Heart left ventricle (tissue), 16 donors: Measurements from ENCODE around the gene CFAP46. TPM values are rescaled to one million over a fixed set of nuclear protein-coding genes. Genes with fewer than 3 reads are reported as not detected.
A peak's percentile ranks its signal among the peaks of the same experiment; 100 is the strongest.

ENCODE experiments used
- ATAC-seq, 4 donors: fragments of 200-7000 bp; cut with Tn5 transposase; one replicate each; pipeline ENCODE4 v1.9.1; 2020 to 2022; ENCODE audit warnings: moderate library complexity in 4 of 4, mild to moderate bottlenecking in 3 of 4, moderate number of reproducible peaks in 1 of 4
- DNase-seq, 5 donors: peaks; one replicate each; pipeline ENCODE4 v3.0.0-alpha.2; 2020
- H3K27ac ChIP-seq, 12 donors: fragments of 200-600 bp; sonication (generic) in 4 of 12; one replicate each; pipeline versions ENCODE4 v1.5.0 to v1.8.0; 2016 to 2022; ENCODE audit warnings: mild to moderate bottlenecking in 2 of 12
- H3K27me3 ChIP-seq, 9 donors: fragments of 200-600 bp; sonication (generic) in 2 of 9; one replicate each; pipeline versions ENCODE4 v1.5.1 to v1.8.0; 2016 to 2022; ENCODE audit warnings: mild to moderate bottlenecking in 3 of 9
- H3K36me3 ChIP-seq, 9 donors: fragments of 200-600 bp; sonication (generic) in 2 of 9; one replicate each; pipeline versions ENCODE4 v1.5.0 to v1.8.0; 2018 to 2022; ENCODE audit warnings: mild to moderate bottlenecking in 2 of 9
- H3K4me1 ChIP-seq, 12 donors: fragments of 200-600 bp; sonication (generic) in 4 of 12; one replicate each; pipeline versions ENCODE4 v1.5.0 to v1.8.0; 2016 to 2022; ENCODE audit warnings: mild to moderate bottlenecking in 3 of 12
- H3K4me3 ChIP-seq, 12 donors: fragments of 200-600 bp; sonication (generic) in 4 of 12; one replicate each; pipeline versions ENCODE4 v1.5.0 to v1.8.0; 2017 to 2022; ENCODE audit warnings: mild to moderate bottlenecking in 9 of 12, moderate library complexity in 4 of 12
- H3K9me3 ChIP-seq, 12 donors: fragments of 200-600 bp; sonication (generic) in 4 of 12; one replicate each; pipeline versions ENCODE4 v1.5.0 to v1.8.0; 2016 to 2022; ENCODE audit warnings: mild to moderate bottlenecking in 1 of 12
- POLR2A ChIP-seq, 2 donors: fragments of 450-650 bp; IDR thresholded peaks; one replicate each; pipeline ENCODE4 v1.6.1; 2017; ENCODE audit warnings: antibody characterized with exemption in 2 of 2, mild to moderate bottlenecking in 2 of 2, moderate library complexity in 2 of 2
- WGBS, 4 donors: extraction: QIAGEN DNeasy Blood & Tissue Kit in 2 of 4; methylation state at CpG; one replicate each; pipeline versions ENCODE4 v1.1.5 to v1.1.7; 2013 to 2018; 5-methylcytosine and 5-hydroxymethylcytosine counted together
- intact Hi-C, 10 donors: fragments of 100-400 bp; cut with DNase I; formaldehyde crosslinking; loops; one replicate each; pipeline versions ENCODE4 v1.11.1 to v1.14.2; 2022
- polyA plus RNA-seq, 2 donors: library from polyadenylated mRNA; stranded (reverse); fragments of 200-250 nt; gene quantifications; one replicate each; pipeline ENCODE4 v1.2.3, GENCODE V29; 2013
- total RNA-seq, 9 donors: library from RNA; depleted of rRNA in 2 of 9; stranded (reverse); fragments of >200 nt in 2 of 9; fragmentation: NEBNext Ultra II Directional in 3 of 9; extraction: Animal tissue kit (Norgen Biotek cat#: 25700) in 3 of 9; gene quantifications; one replicate each; pipeline versions ENCODE4 v1.1.0 to v1.2.4, GENCODE V29; 2016 to 2023
- TF ChIP-seq, protein P1 (sequence below), 12 donors: fragments of 200-600 bp; sonication (generic) in 4 of 12; IDR thresholded peaks; one replicate each; pipeline versions ENCODE4 v1.5.0 to v1.8.0; 2018 to 2022; ENCODE audit warnings: antibody characterized with exemption in 12 of 12, mild to moderate bottlenecking in 5 of 12
- donor health status: ischemic (EF 13 %, LVEDD 7.1; RV severe dilation, severe dysfunction).
- donor health status: healthy with polysubstance abuse.
- donor health status: DM: no; HTN: yes; CAD: no.
- donor health status: DM: no; HTN: no; CAD: no.
- donor health status: ischemic (EF 25% LVEDD 6.9; RV normal size, moderate dysfunction).
- donor health status: ischemic (EF 25% LVEDD 5.7; RV mildly dilated, moderate dysfunction).
- donor health status: healthy.
- donor health status: DM: yes; HTN: yes; CAD: no.
- donor health status: ischemic (EF 35%, LVEDD 5.7; RV mildly dilated, moderate dysfunction).
- donor health status: nonischemic (EF 11% LVEDD 7.7; RV severe dilation, severe dysfunction).
- donor health status: DM: yes; HTN: yes; CAD: no.
- donor health status: PGD.
- donor health status: ischemic (EF 29% LVEDD 5.4; RV normal size, mild dysfunction).
- donor health status: nonischemic (EF 23%, LVEDD 6.1; RV moderate dilation, normal function).

The CFAP46 gene
- total and polyA plus RNA-seq, 11 donors: 0.61 to 1.8 (median 0.95) TPM

DNA sequence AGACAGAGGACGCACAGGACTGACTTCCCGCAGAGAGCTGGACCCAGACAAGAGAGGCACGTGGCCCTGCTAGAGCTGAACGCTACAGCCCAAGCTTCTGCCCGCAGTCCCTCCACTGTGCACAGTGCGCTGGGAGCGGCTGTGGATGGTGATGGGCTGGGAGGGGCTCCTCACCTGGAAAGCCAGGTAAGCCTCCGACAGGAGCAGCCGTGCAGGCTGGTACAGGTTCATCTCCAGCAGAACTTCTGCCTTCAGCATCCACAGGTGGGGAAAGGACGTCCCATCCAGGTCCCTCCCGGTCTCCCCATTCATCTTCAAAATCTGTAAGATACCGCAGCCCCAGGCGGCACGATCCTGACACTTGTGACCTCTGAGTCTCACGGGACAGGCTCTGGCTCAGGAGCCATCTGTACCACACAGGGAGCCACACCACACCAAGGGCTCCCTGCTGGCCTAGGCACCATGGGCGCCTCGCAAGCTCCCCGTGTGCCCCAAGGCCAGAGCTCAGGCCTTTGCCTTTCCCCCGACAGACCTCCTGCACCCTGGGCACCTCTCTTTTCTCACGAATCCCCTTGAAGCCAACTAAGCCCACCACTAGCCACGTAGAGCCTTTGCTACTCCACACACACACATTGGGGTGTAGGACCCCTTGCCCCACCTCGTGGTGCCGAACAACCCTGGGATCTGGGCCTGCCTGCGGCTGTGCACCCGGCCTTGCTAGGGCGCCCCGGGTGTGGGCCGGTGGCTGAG is 76.3 kb downstream of the CFAP46 start:
- intact Hi-C loops: no loop called here
- H3K36me3 ChIP-seq: no peaks in the 10 kb centered on the region
- H3K9me3 ChIP-seq: peaks cover 0 to 10% (median 0%) of the 10 kb centered on the region in 12 donors
- H3K4me1 ChIP-seq: no peaks in the 10 kb centered on the region
- WGBS, 4 donors: 87 to 92% (median 89%) methylated on average over 25 to 28 of the region's 28 CpGs
- H3K27me3 ChIP-seq: peaks cover 0 to 25% (median 6%) of the 10 kb centered on the region in 9 donors
- DNase-seq (peak in 3 of 5 donors; percentile 10 to 37 (median 11)), ATAC-seq (no peak)
- no peak overlapping the region for H3K4me3 ChIP-seq
- H3K27ac ChIP-seq: no peak overlapping the region
- TF ChIP-seq, protein P1, sequence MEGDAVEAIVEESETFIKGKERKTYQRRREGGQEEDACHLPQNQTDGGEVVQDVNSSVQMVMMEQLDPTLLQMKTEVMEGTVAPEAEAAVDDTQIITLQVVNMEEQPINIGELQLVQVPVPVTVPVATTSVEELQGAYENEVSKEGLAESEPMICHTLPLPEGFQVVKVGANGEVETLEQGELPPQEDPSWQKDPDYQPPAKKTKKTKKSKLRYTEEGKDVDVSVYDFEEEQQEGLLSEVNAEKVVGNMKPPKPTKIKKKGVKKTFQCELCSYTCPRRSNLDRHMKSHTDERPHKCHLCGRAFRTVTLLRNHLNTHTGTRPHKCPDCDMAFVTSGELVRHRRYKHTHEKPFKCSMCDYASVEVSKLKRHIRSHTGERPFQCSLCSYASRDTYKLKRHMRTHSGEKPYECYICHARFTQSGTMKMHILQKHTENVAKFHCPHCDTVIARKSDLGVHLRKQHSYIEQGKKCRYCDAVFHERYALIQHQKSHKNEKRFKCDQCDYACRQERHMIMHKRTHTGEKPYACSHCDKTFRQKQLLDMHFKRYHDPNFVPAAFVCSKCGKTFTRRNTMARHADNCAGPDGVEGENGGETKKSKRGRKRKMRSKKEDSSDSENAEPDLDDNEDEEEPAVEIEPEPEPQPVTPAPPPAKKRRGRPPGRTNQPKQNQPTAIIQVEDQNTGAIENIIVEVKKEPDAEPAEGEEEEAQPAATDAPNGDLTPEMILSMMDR (IDR thresholded peaks at IDR 0.05): no peak
- no peak for TF ChIP-seq POLR2A (IDR thresholded peaks at IDR 0.05)

DNA sequence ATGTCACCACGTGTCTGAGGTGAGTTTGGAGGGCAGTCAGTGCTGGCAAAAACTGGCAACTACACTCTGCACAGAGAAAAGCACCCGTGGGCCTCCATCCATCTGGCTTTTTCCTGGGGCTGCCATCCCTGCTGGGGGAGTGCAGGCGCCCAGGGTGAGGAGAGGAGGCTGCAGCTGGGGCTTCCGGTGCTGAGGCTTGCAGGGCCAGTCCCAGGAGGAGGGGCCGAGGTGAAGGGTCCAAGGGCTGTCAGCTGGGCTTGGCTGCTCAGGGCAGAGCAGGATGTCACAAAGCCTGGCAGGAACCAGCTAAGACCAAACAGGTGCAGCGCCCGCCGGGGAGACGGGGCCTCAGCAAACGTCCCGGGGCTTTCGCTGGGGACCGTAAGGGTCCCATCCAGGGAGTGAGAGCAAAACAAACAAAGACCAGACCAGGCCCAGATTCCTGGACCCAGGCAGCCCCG is 77.2 kb downstream of the CFAP46 start:
- WGBS, 4 donors: 47 to 55% (median 50%) methylated on average over 11 to 14 of the region's 14 CpGs
- Histone ChIP-seq H3K9me3 (peaks cover 0 to 2% (median 0%) of the 10 kb centered on the region in 12 donors), H3K27me3 (peaks cover 0 to 27% (median 6%) of the 10 kb centered on the region in 9 donors), H3K27ac (no peak overlapping the region), H3K36me3 (no peaks in the 10 kb centered on the region), H3K4me1 (no peaks in the 10 kb centered on the region), H3K4me3 (no peak overlapping the region)
- DNase-seq: peak in 2 of 5 donors; percentile 10 to 11
- intact Hi-C loops: no loop called here
- ATAC-seq: no peak
- TF ChIP-seq POLR2A (IDR thresholded peaks at IDR 0.05): no peak
- TF ChIP-seq, protein P1 (IDR thresholded peaks at IDR 0.05): no peak

DNA sequence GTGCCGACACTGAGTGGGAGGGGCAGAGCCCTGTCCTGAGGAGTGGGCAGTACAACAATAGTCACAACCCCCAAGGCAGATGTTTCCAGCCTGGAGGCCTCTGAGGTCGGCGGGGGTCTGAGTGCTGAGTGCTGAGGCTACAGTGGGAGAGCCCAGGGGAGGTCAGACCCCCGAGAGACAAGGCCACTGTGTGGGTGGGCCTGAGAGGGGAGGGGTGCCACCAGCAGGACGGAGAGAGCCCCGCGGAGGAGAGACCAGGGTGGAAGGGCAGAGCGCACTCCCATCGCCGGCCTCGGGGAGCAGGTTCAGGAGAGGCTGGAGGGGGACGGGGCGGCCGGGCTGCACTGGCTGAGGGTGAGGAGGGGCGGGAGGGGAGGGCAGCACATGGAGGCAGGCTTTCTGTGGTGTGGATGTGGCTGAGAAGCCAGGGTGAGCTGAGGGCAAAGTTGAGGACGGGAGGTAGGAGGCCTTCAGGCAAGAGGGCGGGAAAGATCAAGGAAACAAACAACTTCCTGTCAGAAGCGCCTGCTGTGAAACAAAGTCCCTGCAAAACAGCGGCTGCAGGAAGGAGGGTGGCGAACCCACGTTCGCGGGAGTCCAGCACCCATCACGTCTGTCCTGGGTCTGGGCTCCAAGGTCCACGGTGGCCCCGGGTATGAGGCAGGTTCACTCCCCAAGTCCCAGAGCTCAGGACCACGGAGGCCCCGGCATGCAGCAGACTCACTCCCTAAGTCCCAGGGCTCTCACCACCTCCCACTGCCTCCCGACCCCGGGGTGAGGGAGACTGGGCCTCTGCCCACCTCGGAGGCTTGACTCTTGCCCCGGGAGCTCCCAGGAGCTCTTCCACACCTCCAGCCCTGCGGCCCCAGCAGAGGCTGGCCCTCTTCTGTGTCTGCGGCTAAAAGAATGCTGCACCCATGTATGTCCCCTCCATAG is 79.6 kb downstream of the CFAP46 start:
- DNase-seq (peak in 2 of 5 donors; percentile 14 to 23), ATAC-seq (no peak)
- Histone ChIP-seq H3K9me3 (no peaks in the 10 kb centered on the region), H3K4me3 (no peak overlapping the region), H3K27me3 (peaks cover 0 to 34% (median 6%) of the 10 kb centered on the region in 9 donors), H3K4me1 (no peaks in the 10 kb centered on the region), H3K36me3 (no peaks in the 10 kb centered on the region), H3K27ac (no peak overlapping the region)
- intact Hi-C loops: no loop called here
- no peak for TF ChIP-seq POLR2A (IDR thresholded peaks at IDR 0.05)
- TF ChIP-seq, protein P1 (IDR thresholded peaks at IDR 0.05): no peak
- WGBS, 4 donors: 35 to 47% (median 39%) methylated on average over 31 to 34 of the region's 34 CpGs
